GM23338 (cell line): ENCODE data around the gene SUV39H2. TPM values are rescaled to one million over a fixed set of nuclear protein-coding genes. Genes with fewer than 3 reads are reported as not detected.

Experiments used
- ATAC-seq: fragments of 200-7000 bp; cut with Tn5 transposase; 3 replicates; pipeline ENCODE4 v1.9.1; 2020
- DNase-seq: peaks from one replicate; pipeline ENCODE4 v3.0.0-alpha.2; 2015; ENCODE audit warnings: low spot score
- H2AFZ ChIP-seq: fragments of 200-600 bp; sonication (generic); 2 replicates; pipeline ENCODE4 v1.8.0; 2016; ENCODE audit warnings: antibody characterized with exemption, mild to moderate bottlenecking, moderate library complexity
- H3F3A ChIP-seq: fragments of 200-600 bp; sonication (generic); replicated peaks from 2 replicates; pipeline ENCODE4 v1.8.0; 2017; ENCODE audit warnings: antibody characterized with exemption, mixed run types, low read depth
- H3K27ac ChIP-seq: fragments of 200-600 bp; sonication (generic); 2 replicates; pipeline ENCODE4 v1.6.1; 2016; ENCODE audit warnings: low read depth
- H3K27me3 ChIP-seq: fragments of 200-600 bp; sonication (generic); 2 replicates; pipeline ENCODE4 v1.8.0; 2016; ENCODE audit warnings: mild to moderate bottlenecking, mixed run types, moderate library complexity; ENCODE audit not compliant: insufficient read depth
- H3K36me3 ChIP-seq: fragments of 200-600 bp; sonication (generic); 2 replicates; pipeline ENCODE4 v1.8.0; 2016; ENCODE audit warnings: mild to moderate bottlenecking; ENCODE audit not compliant: insufficient read depth
- H3K4me1 ChIP-seq: fragments of 200-600 bp; sonication (generic); 2 replicates; pipeline ENCODE4 v1.8.0; 2016; ENCODE audit warnings: mild to moderate bottlenecking, moderate library complexity; ENCODE audit not compliant: insufficient read depth
- H3K4me2 ChIP-seq: fragments of 200-600 bp; sonication (generic); 2 replicates; pipeline ENCODE4 v1.7.1; 2017; ENCODE audit warnings: mixed run types
- H3K4me3 ChIP-seq: fragments of 200-600 bp; sonication (generic); 2 replicates; pipeline ENCODE4 v1.6.1; 2016; ENCODE audit warnings: mixed run types
- H3K79me2 ChIP-seq: fragments of 200-600 bp; sonication (generic); replicated peaks from 2 replicates; pipeline ENCODE4 v1.8.0; 2017; ENCODE audit warnings: mild to moderate bottlenecking; ENCODE audit not compliant: insufficient read depth
- H3K9me2 ChIP-seq: fragments of 200-600 bp; sonication (generic); 2 replicates; pipeline ENCODE4 v1.8.0; 2017; ENCODE audit not compliant: insufficient read depth
- H4K20me1 ChIP-seq: fragments of 200-600 bp; sonication (generic); replicated peaks from 2 replicates; pipeline ENCODE4 v1.8.0; 2017; ENCODE audit warnings: mild to moderate bottlenecking; ENCODE audit not compliant: insufficient read depth
- H3K27ac Mint-ChIP-seq: 2 replicates; pipeline ENCODE4 v1.8.0; 2020; ENCODE audit warnings: inconsistent platforms, mild to moderate bottlenecking, moderate library complexity, mixed read lengths
- H3K27me3 Mint-ChIP-seq: 3 replicates; pipeline ENCODE4 v1.8.0; 2022; ENCODE audit warnings: low read depth, mild to moderate bottlenecking, moderate library complexity, mixed read lengths, inconsistent platforms; ENCODE audit not compliant: insufficient read depth, poor library complexity
- H3K36me3 Mint-ChIP-seq: 3 replicates; pipeline ENCODE4 v1.8.0; 2021; ENCODE audit warnings: low read depth, mild to moderate bottlenecking, inconsistent platforms, moderate library complexity, mixed read lengths
- H3K4me1 Mint-ChIP-seq: 3 replicates; pipeline ENCODE4 v1.8.0; 2020; ENCODE audit warnings: mild to moderate bottlenecking, inconsistent platforms, mixed read lengths
- H3K4me3 Mint-ChIP-seq: 3 replicates; pipeline ENCODE4 v1.8.0; 2021; ENCODE audit warnings: moderate library complexity, mild to moderate bottlenecking, inconsistent platforms, mixed read lengths
- H3K9me3 Mint-ChIP-seq: 3 replicates; pipeline ENCODE4 v1.8.0; 2020; ENCODE audit warnings: moderate library complexity, mild to moderate bottlenecking, inconsistent platforms, mixed read lengths
- CREB1 ChIP-seq: fragments of 250-450 bp; sonication (Bioruptor Pico); IDR thresholded peaks from 2 replicates; pipeline ENCODE4 v1.5.0; 2020; ENCODE audit warnings: low read depth, mild to moderate bottlenecking, moderate library complexity
- CTCF ChIP-seq, 2 experiments: fragments of 200-600 bp in 1 of 2; sonication (generic) in 1 of 2; conservative IDR thresholded peaks; 2 replicates each; pipeline versions ENCODE4 v1.5.1 to v1.6.1; 2016 to 2017; ENCODE audit warnings: antibody characterized with exemption in 2 of 2, low read depth in 2 of 2, mild to moderate bottlenecking in 2 of 2, moderate library complexity in 1 of 2
- ETS1 ChIP-seq: IDR thresholded peaks from 2 replicates; pipeline ENCODE4 v1.6.1; 2016; ENCODE audit warnings: antibody characterized with exemption
- NANOG ChIP-seq: IDR thresholded peaks from 2 replicates; pipeline ENCODE4 v1.6.1; 2016; ENCODE audit warnings: antibody characterized with exemption, borderline replicate concordance
- POLR2AphosphoS5 ChIP-seq: IDR thresholded peaks from 2 replicates; pipeline ENCODE4 v1.6.1; 2016; ENCODE audit warnings: antibody characterized with exemption, low read depth
- REST ChIP-seq: IDR thresholded peaks from one replicate; pipeline ENCODE4 v1.6.1; 2018; ENCODE audit warnings: antibody characterized with exemption; ENCODE audit not compliant: unreplicated experiment
- STAT1 ChIP-seq: IDR thresholded peaks from one replicate; pipeline ENCODE4 v1.6.1; 2016; ENCODE audit warnings: antibody characterized with exemption; ENCODE audit not compliant: unreplicated experiment
- ZNF331 ChIP-seq: fragments of 250-450 bp; sonication (Bioruptor Pico); IDR thresholded peaks from 2 replicates; pipeline ENCODE4 v1.5.0; 2020; ENCODE audit warnings: low read depth, mild to moderate bottlenecking, moderate library complexity
- ZNF462 ChIP-seq: fragments of 250-450 bp; sonication (Bioruptor Pico); IDR thresholded peaks from 2 replicates; pipeline ENCODE4 v1.5.0; 2020; ENCODE audit warnings: mild to moderate bottlenecking, moderate library complexity
- polyA plus RNA-seq: library from polyadenylated mRNA; unstranded; fragments of >200 nt; fragmentation: Nextera tagmentation; extraction: Ambion mirVana; gene quantifications from 2 replicates; pipeline ENCODE4 v1.2.1, GENCODE V29; 2016
- total RNA-seq: library from RNA; depleted of rRNA; stranded (reverse); fragments of >200 nt; shearing (Covaris generic); gene quantifications from 2 replicates; pipeline ENCODE4 v1.2.3, GENCODE V29; 2014

The SUV39H2 gene
- total and polyA plus RNA-seq, 2 experiments from 2014 or later = 33.3 to 59.1 TPM

- H3K79me2 ChIP-seq = no peaks in the 10 kb centered on the region
- H3K4me3 ChIP-seq = no peak overlapping the region
- Mint-ChIP-seq H3K4me1 (no peaks in the 10 kb centered on the region), H3K4me3 (no peak overlapping the region), H3K27ac (no peak overlapping the region), H3K36me3 (peaks cover 40% of the 10 kb centered on the region), H3K27me3 (peaks cover 2% of the 10 kb centered on the region), H3K9me3 (no peaks in the 10 kb centered on the region; the same call in 2 of the 3 replicates)
- no peaks in the 10 kb centered on the region for H3K4me1 ChIP-seq
- H3F3A ChIP-seq = no peaks in the 10 kb centered on the region
- no peaks in the 10 kb centered on the region; the same call in 1 of the 2 replicates for H3K36me3 ChIP-seq
- no peak overlapping the region for H3K4me2 ChIP-seq
- ATAC-seq (no peak), DNase-seq (no peak)
- no peaks in the 10 kb centered on the region for H3K9me2 ChIP-seq
- TF ChIP-seq POLR2AphosphoS5 (no peak), STAT1 (no peak), ZNF462 (CRISPR knock-in tag) (no peak), REST (no peak), CREB1 (CRISPR knock-in tag) (no peak), CTCF (conservative IDR thresholded peaks at IDR 0.05; ENCODE audit: low read depth in 2 of 2) (no peak), ETS1 (no peak), ZNF331 (CRISPR knock-in tag) (no peak), NANOG (no peak)
- no peak overlapping the region for H3K27ac ChIP-seq
- H4K20me1 ChIP-seq = no peaks in the 10 kb centered on the region
- no peaks in the 10 kb centered on the region for H3K27me3 ChIP-seq
- H2AFZ ChIP-seq = no peak overlapping the region
Observed at GRCh38 chr10:14859775-14860174, 18.9 kb upstream of the SUV39H2 start.
